ENCODE data around the gene PIP5K1C. TPM values are rescaled to one million over a fixed set of nuclear protein-coding genes. Genes with fewer than 3 reads are reported as not detected.

Gene PIP5K1C
- total and polyA plus RNA-seq, 9 of the 15 experiments (the other 6 are each of a cell fraction or from before 2014, with no cell fraction given), result 0.38 to 22.1 (median 4.1) TPM

DNA sequence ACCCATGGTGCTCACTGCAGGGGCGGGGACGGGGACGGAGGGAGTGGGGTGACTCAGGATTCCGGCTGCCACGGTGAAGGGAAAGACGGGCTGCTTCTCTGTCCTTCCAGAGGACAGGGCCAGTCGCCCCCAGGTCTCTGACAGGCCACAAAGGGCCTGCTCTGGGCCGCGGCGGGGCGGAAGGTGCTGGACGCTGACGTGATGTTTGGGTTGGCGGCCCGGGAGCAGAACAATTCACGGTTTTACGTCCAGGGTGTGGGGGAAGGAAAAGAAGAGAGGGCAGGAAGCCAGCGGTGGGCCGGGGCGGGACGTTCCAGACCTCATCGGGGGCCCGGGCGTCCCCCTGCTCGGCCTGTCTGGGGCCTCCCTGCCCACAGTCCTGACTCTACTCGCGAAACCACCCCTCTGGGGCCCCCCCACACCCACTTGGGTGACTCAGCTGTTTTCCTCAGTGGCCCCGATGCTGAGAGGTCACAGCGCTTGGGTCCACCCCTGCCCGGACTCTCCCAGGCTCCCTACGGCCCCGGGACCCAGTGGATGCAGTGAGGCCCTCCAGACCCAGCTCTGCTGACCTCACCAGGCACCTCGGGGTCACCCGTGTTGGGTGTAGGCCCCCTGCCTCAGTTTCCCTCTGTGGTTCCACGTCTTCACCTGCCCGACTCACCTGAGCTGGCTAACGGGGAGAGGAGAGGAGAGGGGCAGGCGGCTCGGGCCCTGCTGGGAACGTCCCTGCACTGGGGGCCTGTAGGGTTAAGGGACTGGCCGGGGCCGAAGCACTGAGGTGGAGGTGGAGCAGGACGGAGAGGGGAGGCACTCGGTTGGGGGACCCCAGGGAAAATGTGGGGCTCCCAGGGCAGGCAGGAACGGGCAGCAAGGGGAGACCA lies 29.2 kb downstream of the PIP5K1C start (continued):
- TF ChIP-seq NR2C2 (CRISPR knock-in tag; IDR thresholded peaks at IDR 0.05) (peak; percentile 77), NR2C2 (tag; IDR thresholded peaks at IDR 0.05) (peak; percentile 89), TRIM25 (IDR thresholded peaks at IDR 0.05; ENCODE audit: borderline replicate concordance) (no peak), NR2C1 (IDR thresholded peaks at IDR 0.05) (peak; percentile 62), NR2C1 (tag; IDR thresholded peaks at IDR 0.05) (peak; percentile 50; the same call in 1 of the 2 replicates), POLR2G (IDR thresholded peaks at IDR 0.05; ENCODE audit: low read depth, low read length) (peak; percentile 64), NR0B1 (IDR thresholded peaks at IDR 0.05; ENCODE audit: partially characterized antibody) (no peak), ARHGAP35 (IDR thresholded peaks at IDR 0.05; ENCODE audit: partially characterized antibody) (peak; percentile 30), RAD51 (IDR thresholded peaks at IDR 0.05; ENCODE audit: borderline replicate concordance, low read depth) (no peak), MIER1 (IDR thresholded peaks at IDR 0.05; ENCODE audit: low read depth) (0 out of 2 replicates have a peak, but pooled peaks have one; percentile 32), CREM (IDR thresholded peaks at IDR 0.05; ENCODE audit: low read depth) (peak; percentile 53; the same call in 1 of the 2 replicates), HMG20A (CRISPR knock-in tag; conservative IDR thresholded peaks at IDR 0.05) (no peak)
- TF ChIP-seq, protein P1, sequence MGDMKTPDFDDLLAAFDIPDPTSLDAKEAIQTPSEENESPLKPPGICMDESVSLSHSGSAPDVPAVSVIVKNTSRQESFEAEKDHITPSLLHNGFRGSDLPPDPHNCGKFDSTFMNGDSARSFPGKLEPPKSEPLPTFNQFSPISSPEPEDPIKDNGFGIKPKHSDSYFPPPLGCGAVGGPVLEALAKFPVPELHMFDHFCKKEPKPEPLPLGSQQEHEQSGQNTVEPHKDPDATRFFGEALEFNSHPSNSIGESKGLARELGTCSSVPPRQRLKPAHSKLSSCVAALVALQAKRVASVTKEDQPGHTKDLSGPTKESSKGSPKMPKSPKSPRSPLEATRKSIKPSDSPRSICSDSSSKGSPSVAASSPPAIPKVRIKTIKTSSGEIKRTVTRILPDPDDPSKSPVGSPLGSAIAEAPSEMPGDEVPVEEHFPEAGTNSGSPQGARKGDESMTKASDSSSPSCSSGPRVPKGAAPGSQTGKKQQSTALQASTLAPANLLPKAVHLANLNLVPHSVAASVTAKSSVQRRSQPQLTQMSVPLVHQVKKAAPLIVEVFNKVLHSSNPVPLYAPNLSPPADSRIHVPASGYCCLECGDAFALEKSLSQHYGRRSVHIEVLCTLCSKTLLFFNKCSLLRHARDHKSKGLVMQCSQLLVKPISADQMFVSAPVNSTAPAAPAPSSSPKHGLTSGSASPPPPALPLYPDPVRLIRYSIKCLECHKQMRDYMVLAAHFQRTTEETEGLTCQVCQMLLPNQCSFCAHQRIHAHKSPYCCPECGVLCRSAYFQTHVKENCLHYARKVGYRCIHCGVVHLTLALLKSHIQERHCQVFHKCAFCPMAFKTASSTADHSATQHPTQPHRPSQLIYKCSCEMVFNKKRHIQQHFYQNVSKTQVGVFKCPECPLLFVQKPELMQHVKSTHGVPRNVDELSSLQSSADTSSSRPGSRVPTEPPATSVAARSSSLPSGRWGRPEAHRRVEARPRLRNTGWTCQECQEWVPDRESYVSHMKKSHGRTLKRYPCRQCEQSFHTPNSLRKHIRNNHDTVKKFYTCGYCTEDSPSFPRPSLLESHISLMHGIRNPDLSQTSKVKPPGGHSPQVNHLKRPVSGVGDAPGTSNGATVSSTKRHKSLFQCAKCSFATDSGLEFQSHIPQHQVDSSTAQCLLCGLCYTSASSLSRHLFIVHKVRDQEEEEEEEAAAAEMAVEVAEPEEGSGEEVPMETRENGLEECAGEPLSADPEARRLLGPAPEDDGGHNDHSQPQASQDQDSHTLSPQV (IDR thresholded peaks at IDR 0.05), result peak; percentile 91
- TF ChIP-seq, protein P2, sequence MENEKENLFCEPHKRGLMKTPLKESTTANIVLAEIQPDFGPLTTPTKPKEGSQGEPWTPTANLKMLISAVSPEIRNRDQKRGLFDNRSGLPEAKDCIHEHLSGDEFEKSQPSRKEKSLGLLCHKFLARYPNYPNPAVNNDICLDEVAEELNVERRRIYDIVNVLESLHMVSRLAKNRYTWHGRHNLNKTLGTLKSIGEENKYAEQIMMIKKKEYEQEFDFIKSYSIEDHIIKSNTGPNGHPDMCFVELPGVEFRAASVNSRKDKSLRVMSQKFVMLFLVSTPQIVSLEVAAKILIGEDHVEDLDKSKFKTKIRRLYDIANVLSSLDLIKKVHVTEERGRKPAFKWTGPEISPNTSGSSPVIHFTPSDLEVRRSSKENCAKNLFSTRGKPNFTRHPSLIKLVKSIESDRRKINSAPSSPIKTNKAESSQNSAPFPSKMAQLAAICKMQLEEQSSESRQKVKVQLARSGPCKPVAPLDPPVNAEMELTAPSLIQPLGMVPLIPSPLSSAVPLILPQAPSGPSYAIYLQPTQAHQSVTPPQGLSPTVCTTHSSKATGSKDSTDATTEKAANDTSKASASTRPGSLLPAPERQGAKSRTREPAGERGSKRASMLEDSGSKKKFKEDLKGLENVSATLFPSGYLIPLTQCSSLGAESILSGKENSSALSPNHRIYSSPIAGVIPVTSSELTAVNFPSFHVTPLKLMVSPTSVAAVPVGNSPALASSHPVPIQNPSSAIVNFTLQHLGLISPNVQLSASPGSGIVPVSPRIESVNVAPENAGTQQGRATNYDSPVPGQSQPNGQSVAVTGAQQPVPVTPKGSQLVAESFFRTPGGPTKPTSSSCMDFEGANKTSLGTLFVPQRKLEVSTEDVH (IDR thresholded peaks at IDR 0.05; ENCODE audit: low read depth, partially characterized antibody), result no peak
